ENCODE results near the gene TBL1X. TPM values are rescaled to one million over a fixed set of nuclear protein-coding genes. Genes with fewer than 3 reads are reported as not detected.

TBL1X gene
- polyA plus RNA-seq, 1 donor (not counting 4 experiments of a cell fraction or from before 2014, with no cell fraction given) = 2.2 TPM

GRCh38 chrX:9651737-9652136 is 186.9 kb downstream of the TBL1X start:
- DNase-seq (ENCODE audit: low read depth, low spot score) (no peak), FAIRE-seq (no peak)
- Histone ChIP-seq H3K9me1 (ENCODE audit: control insufficient read depth, extremely low read depth, insufficient read depth, low read length) (no peaks in the 10 kb centered on the region), H3K4me3 (ENCODE audit: control insufficient read depth in 2 of 3, extremely low read depth in 1 of 3, insufficient read depth in 2 of 3, low read depth in 1 of 3, low read length in 3 of 3) (no peak overlapping the region), H3K9ac (ENCODE audit: control insufficient read depth, extremely low read depth, insufficient read depth, low read length) (no peak overlapping the region), H3K4me1 (ENCODE audit: control insufficient read depth, extremely low read depth, insufficient read depth, low read length) (no peaks in the 10 kb centered on the region), H3K36me3 (ENCODE audit: control insufficient read depth in 2 of 2, extremely low read depth in 1 of 2, insufficient read depth in 2 of 2, low read length in 2 of 2) (no peaks in the 10 kb centered on the region), H3K27me3 (ENCODE audit: control insufficient read depth, extremely low read depth, insufficient read depth, low read length) (no peaks in the 10 kb centered on the region), H3K4me2 (ENCODE audit: control insufficient read depth, extremely low read depth, insufficient read depth, low read depth, low read length) (no peak overlapping the region), H3K79me2 (ENCODE audit: control insufficient read depth, insufficient read depth, low read length) (no peaks in the 10 kb centered on the region), H2AFZ (ENCODE audit: control insufficient read depth, low read length) (no peak overlapping the region), H3K27ac (ENCODE audit: control insufficient read depth, insufficient read depth, low read length) (no peak overlapping the region), H3K9me3 (ENCODE audit: control insufficient read depth, low read depth, low read length) (peaks cover 2% of the 10 kb centered on the region), H4K20me1 (ENCODE audit: control insufficient read depth, extremely low read depth, insufficient read depth, low read length) (no peaks in the 10 kb centered on the region)
- TF ChIP-seq CTCF (optimal IDR thresholded peaks at IDR 0.05 in 1 of 3, IDR thresholded peaks at IDR 0.05 in 1 of 3, conservative IDR thresholded peaks at IDR 0.05 in 1 of 3; ENCODE audit: extremely low read depth in 1 of 3, insufficient read depth in 2 of 3, low read length in 3 of 3) (no peak), EZH2 (IDR thresholded peaks at IDR 0.05; ENCODE audit: low read length) (no peak)
- dilution Hi-C loops (cut with MboI; ENCODE audit: extremely low pct_ligation_motif_present, low sequenced_read_pairs) = no loop called here

DNA sequence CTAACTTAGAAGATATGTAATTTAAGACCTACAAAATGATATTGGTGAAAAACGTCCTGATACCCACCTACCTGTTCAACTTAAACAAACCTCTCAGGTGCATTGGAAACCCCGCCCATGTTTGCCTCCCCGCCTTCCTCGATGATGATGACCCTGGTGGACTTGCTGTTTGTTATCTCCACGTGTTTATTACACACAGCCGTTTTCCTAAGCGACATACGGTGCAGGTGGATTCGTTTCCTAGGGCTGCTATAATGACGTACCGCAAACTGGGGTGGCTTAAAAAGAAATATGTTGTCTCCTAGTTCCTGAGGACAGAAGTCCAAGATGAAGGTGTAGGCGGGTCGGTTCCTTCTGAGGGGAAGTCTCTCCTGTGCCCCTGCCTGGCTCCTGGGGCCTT is 190.1 kb downstream of the TBL1X start:
- no peak for DNase-seq (ENCODE audit: low read depth, low spot score)
- H3K9ac ChIP-seq (ENCODE audit: control insufficient read depth, extremely low read depth, insufficient read depth, low read length) = no peak overlapping the region
- H3K9me3 ChIP-seq (ENCODE audit: control insufficient read depth, low read depth, low read length) = peaks cover 5% of the 10 kb centered on the region
- no peaks in the 10 kb centered on the region for H3K79me2 ChIP-seq (ENCODE audit: control insufficient read depth, insufficient read depth, low read length)
- no peaks in the 10 kb centered on the region for H3K27me3 ChIP-seq (ENCODE audit: control insufficient read depth, extremely low read depth, insufficient read depth, low read length)
- FAIRE-seq = no peak
- H3K27ac ChIP-seq (ENCODE audit: control insufficient read depth, insufficient read depth, low read length) = no peak overlapping the region
- H2AFZ ChIP-seq (ENCODE audit: control insufficient read depth, low read length) = no peak overlapping the region
- no peak for TF ChIP-seq EZH2 (IDR thresholded peaks at IDR 0.05; ENCODE audit: low read length)
- TF ChIP-seq CTCF (optimal IDR thresholded peaks at IDR 0.05 in 1 of 3, IDR thresholded peaks at IDR 0.05 in 1 of 3, conservative IDR thresholded peaks at IDR 0.05 in 1 of 3; ENCODE audit: extremely low read depth in 1 of 3, insufficient read depth in 2 of 3, low read length in 3 of 3) = no peak
- H3K36me3 ChIP-seq (ENCODE audit: control insufficient read depth in 2 of 2, extremely low read depth in 1 of 2, insufficient read depth in 2 of 2, low read length in 2 of 2) = no peaks in the 10 kb centered on the region
- no peaks in the 10 kb centered on the region for H3K9me1 ChIP-seq (ENCODE audit: control insufficient read depth, extremely low read depth, insufficient read depth, low read length)
- no peak overlapping the region for H3K4me2 ChIP-seq (ENCODE audit: control insufficient read depth, extremely low read depth, insufficient read depth, low read depth, low read length)
- no peaks in the 10 kb centered on the region for H4K20me1 ChIP-seq (ENCODE audit: control insufficient read depth, extremely low read depth, insufficient read depth, low read length)
- dilution Hi-C loops (cut with MboI; ENCODE audit: extremely low pct_ligation_motif_present, low sequenced_read_pairs) = no loop called here
- no peaks in the 10 kb centered on the region for H3K4me1 ChIP-seq (ENCODE audit: control insufficient read depth, extremely low read depth, insufficient read depth, low read length)
- H3K4me3 ChIP-seq (ENCODE audit: control insufficient read depth in 2 of 3, extremely low read depth in 1 of 3, insufficient read depth in 2 of 3, low read depth in 1 of 3, low read length in 3 of 3) = no peak overlapping the region

Data from keratinocyte (primary cell).